HG03108 (cell line): ENCODE data around the gene SRRM2.

Experiments used
- ATAC-seq: cut with Tn5 transposase; IDR thresholded peaks from one replicate; pipeline ENCODE4 v1.9.1; 2021; ENCODE audit warnings: moderate library complexity; ENCODE audit not compliant: unreplicated experiment

Gene SRRM2

GRCh38 chr16:2817340-2818271, 65.2 kb downstream of the SRRM2 start:
- ATAC-seq, result no peak

GRCh38 chr16:2818272-2818876, 65.9 kb downstream of the SRRM2 start:
- ATAC-seq, result no peak

GRCh38 chr16:2819179-2819938, 66.9 kb downstream of the SRRM2 start:
- no peak for ATAC-seq

GRCh38 chr16:2819939-2820835, 67.7 kb downstream of the SRRM2 start:
- ATAC-seq, result no peak
